NCI-H82 treated with DMSO at 0.1 percent for 48 hours (cell line): Measurements from ENCODE around the gene KMT2A.
A peak's percentile ranks its signal among the peaks of the same experiment; 100 is the strongest.
"Not testable (repeated sequence)": the region's sequence is repeated elsewhere in the genome, so short reads cannot be mapped to it uniquely, and the experiment has no call there.

ENCODE experiments used
- DNase-seq: peaks from one replicate; lab custom pipeline; 2025; ENCODE audit not compliant: unreplicated experiment; lab: John Stamatoyannopoulos, UW

Gene KMT2A

DNA sequence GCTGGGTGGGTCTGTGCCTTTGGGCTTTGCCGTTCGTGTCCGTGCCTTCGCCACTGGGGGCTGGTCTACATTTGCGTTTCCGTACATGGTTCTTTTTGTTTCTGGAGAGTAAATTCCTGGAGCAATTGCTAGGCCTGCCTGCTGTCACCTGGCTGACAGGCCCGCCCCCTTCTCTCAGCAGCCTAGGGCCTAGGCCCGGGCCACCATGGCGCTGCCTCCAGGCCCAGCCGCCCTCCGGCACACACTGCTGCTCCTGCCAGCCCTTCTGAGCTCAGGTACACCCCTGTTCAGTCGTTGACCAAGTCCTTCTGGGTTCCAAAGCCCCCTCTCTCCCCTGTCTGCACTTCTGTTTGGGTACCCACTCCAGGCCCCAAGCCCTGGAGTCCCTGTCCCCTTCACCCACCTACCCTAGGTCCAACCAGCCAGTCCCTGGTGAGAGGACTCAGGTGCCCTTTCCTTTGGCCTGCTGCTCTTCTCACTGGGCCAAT is 95.3 kb downstream of the KMT2A start:
- no peak for DNase-seq

GRCh38 chr11:118532091-118532490 is 95.8 kb downstream of the KMT2A start:
- no peak for DNase-seq

- DNase-seq, result no peak
Observed at GRCh38 chr11:118532852-118533768, 96.8 kb downstream of the KMT2A start.

DNA sequence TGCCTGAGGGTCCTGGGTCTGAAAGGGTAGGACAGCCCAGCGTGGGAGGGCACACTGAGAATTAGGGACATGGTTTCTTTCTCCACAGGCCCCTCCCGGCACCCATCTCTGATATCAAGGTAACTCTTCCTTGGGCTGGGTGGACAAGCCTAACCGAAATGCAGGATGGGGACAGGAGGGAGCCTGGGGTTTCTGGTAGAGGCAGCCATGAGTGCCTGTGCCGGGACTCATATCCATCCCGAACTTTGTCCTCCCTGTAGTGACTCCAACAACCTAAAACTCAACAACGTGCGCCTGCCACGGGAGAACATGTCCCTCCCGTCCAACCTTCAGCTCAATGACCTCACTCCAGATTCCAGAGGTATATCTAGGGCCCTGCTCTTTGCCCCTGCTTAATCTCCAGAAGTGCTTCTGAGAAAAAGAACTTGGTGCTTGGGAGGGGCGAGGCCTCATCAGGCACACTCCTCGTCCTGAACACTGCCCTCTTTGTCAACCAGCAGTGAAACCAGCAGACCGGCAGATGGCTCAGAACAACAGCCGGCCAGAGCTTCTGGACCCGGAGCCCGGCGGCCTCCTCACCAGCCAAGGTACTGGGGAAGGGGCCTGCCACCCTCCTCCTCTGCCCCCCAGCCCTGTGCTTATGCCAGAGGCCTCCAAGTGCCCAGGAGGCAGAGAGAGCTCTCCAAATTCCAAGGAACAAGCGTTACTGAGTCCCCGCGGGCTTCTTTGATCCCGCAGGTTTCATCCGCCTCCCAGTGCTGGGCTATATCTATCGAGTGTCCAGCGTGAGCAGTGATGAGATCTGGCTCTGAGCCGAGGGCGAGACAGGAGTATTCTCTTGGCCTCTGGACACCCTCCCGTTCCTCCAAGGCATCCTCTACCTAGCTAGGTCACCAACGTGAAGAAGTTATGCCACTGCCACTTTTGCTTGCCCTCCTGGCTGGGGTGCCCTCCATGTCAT is 97.8 kb downstream of the KMT2A start:
- no peak for DNase-seq

GRCh38 chr11:118535261-118535660 is 99.0 kb downstream of the KMT2A start:
- no peak for DNase-seq

- no peak for DNase-seq
Observed at GRCh38 chr11:118536726-118537125, 100.4 kb downstream of the KMT2A start.

- DNase-seq, result no peak
Observed at GRCh38 chr11:118537409-118537980, 101.2 kb downstream of the KMT2A start.

- DNase-seq, result no peak
Observed at GRCh38 chr11:118544010-118544646, 107.8 kb downstream of the KMT2A start.

GRCh38 chr11:118544647-118545010 is 108.3 kb downstream of the KMT2A start:
- DNase-seq, result no peak

GRCh38 chr11:118545533-118545932 is 109.2 kb downstream of the KMT2A start:
- DNase-seq, result no peak

- no peak for DNase-seq
Observed at GRCh38 chr11:118547132-118547531, 110.8 kb downstream of the KMT2A start.

- no peak for DNase-seq
Observed at GRCh38 chr11:118552341-118552740, 116.0 kb downstream of the KMT2A start.

DNA sequence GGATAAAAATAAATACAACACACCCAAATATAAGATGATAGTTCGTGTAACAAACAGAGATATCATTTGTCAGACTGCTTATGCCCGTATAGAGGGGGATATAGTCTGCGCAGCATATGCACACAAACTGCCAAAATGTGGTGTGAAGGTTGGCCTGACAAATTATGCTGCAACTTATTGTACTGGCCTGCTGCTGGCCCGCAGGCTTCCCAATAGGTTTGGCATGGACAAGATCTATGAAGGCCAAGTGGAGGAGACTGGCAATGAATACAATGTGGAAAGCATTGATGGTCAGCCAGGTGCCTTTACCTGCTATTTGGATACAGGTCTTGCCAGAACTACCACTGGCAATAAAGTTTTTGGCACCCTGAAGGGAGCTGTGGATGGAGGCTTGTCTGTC is 124.5 kb downstream of the KMT2A start:
- DNase-seq, result no peak

- no peak for DNase-seq
Observed at GRCh38 chr11:118565051-118565450, 128.8 kb downstream of the KMT2A start.

DNA sequence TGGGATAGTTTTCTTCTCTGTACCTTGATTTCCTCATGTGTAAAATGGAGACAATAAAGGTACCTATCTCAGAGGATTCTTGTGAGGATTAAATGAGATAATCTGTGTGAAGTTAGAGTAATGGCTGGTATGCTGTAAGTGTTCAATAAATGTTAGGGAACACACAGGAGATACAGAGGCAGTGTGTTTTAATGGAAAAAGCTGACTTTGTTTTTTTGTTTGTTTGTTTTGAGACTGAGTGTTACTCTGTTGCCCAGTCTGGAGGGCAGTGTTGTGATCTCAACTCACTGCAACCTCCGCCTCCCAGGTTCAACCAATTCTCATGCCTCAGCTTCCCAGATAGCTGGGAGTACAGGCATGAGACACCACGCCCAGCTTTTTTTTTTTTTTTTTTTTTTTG is 133.4 kb downstream of the KMT2A start:
- DNase-seq, result no peak

DNA sequence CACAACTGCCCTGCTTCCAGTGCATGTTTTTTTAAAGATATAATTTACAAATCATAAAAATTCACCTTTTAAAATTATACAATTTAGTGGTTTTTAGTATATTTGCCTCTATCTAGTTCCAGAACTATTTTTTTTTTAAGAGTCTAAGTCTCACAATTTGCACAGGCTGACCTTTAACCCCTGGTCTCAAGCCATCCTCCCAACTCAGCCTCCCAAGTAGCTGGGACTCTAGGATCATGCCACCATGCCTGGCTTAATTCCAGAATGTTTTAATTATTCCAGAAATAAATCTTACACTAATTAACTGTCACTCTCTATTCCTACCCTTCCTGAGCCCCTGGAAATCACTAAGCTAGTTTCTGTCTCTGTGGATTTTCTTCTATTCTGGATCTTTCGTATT is 134.5 kb downstream of the KMT2A start:
- no peak for DNase-seq

GRCh38 chr11:118571701-118572060 is 135.4 kb downstream of the KMT2A start:
- DNase-seq, result not testable (repeated sequence)

DNA sequence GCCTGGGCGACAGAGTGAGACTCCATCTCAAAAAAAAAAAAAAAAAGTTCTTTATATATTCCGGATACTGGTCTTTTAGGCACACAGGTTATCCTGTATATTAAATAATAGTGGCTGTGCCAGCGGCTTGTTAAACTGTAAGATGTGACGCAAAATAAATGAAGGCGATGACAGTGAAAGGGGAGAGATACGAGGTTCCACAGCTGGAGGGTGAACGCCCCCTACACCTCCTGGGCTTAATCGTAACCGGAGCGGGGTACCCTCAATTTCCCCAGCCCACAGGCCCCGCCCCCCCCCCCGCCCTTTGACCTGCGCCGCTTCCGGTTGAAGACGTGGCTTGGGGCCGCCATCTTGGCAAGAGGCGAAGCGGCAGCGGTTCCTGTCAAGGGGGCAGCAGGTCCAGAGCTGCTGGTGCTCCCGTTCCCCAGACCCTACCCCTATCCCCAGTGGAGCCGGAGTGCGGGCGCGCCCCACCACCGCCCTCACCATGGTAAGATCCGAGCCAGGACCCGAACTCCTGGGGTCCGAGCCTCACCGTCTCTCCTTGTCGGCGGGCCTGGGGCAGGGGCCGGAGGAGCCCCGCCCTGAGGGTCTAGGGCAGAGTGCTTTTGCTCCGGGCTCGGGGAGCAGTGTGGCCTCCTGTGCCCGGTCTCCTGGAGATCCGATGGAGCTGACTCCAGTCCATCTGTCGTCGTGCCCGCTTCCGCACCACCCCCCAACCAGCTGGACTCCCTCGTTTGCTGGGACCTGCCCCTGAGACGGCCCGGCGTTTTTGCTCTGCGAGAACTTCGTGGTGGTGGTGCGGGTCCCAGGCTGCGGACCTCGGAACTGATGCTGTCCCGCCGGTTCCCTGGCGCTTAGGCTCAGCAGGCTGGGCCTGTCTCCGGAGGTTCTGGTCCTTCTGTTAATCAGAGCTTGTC is 136.0 kb downstream of the KMT2A start, which contains the start of gene ARCN1:
TSS of gene ARCN1 (plus strand) at position 349 of the 920 bp plus-strand sequence. CDS start at position 488, 139 bp downstream.
- peak; percentile 10 for DNase-seq

GRCh38 chr11:118572981-118573550 is 136.8 kb downstream of the KMT2A start:
- DNase-seq, result no peak
